ENCODE results near the gene ANO8. TPM values are rescaled to one million over a fixed set of nuclear protein-coding genes. Genes with fewer than 3 reads are reported as not detected.
"Not testable (repeated sequence)": the region's sequence is repeated elsewhere in the genome, so short reads cannot be mapped to it uniquely, and the experiment has no call there.

ANO8 gene
- total and polyA plus RNA-seq, 2 donors (not counting 1 experiment from before 2014, with no cell fraction given): 3.0 to 5.2 TPM

GRCh38 chr19:17363852-17364605 is 29.4 kb upstream of the ANO8 start:
- H3K4me3 ChIP-seq (ENCODE audit: control extremely low read depth in 1 of 5, extremely low read depth in 1 of 5, insufficient read depth in 1 of 5, low read depth in 2 of 5, low read length in 4 of 5); H3K4me1 Mint-ChIP-seq; ATAC-seq (ENCODE audit: low read depth); H3K27ac ChIP-seq (ENCODE audit: low read length in 2 of 2); H2AFZ ChIP-seq (ENCODE audit: insufficient read depth, low read depth, low read length, poor library complexity, severe bottlenecking); H3K9me3 ChIP-seq (ENCODE audit: control extremely low read depth in 1 of 3, control insufficient read depth in 2 of 3, insufficient read depth in 1 of 3, low read length in 2 of 3); H4K20me1 ChIP-seq (ENCODE audit: control insufficient read depth, insufficient read depth, low read length, poor library complexity, severe bottlenecking); H3K9ac ChIP-seq (ENCODE audit: low read length); H3K27ac Mint-ChIP-seq; H3K4me1 ChIP-seq (ENCODE audit: control insufficient read depth in 2 of 2, insufficient read depth in 2 of 2, low read length in 2 of 2); H3K4me3 Mint-ChIP-seq; H3K79me2 ChIP-seq (ENCODE audit: control insufficient read depth, insufficient read depth, low read length); intact Hi-C loops (cut with micrococcal nuclease); H3K4me2 ChIP-seq (replicated peaks; ENCODE audit: low read depth, low read length, poor library complexity, severe bottlenecking); H3K9me3 Mint-ChIP-seq (ENCODE audit: insufficient read depth); H3K36me3 ChIP-seq (replicated peaks in 1 of 2; ENCODE audit: control extremely low read depth in 1 of 2, control insufficient read depth in 1 of 2, extremely low read depth in 1 of 2, insufficient read depth in 2 of 2, low read length in 1 of 2); DNase-seq: not testable (repeated sequence)
- peaks cover 0 to 32% (median 14%) of the 10 kb centered on the region in 4 experiments for H3K27me3 ChIP-seq (replicated peaks in 1 of 4; ENCODE audit: control extremely low read depth in 1 of 4, control insufficient read depth in 3 of 4, insufficient read depth in 4 of 4, low read length in 3 of 4)
- peaks cover 36% of the 10 kb centered on the region for H3K27me3 Mint-ChIP-seq
- CTCF ChIA-PET: interaction anchor here (1.0 to 1.8 kb wide), 2 partner anchors 18 to 90 kb away, joined by 3 to 5 read pairs; no protein-coding TSS in a partner anchor
- WGBS (ENCODE audit: insufficient coverage): 99% methylated on average over 8 of the region's 20 CpGs
- POLR2A ChIA-PET: interaction anchor here (0.6 kb wide), 1 partner anchor 9 kb away, joined by 8 read pairs; no protein-coding TSS in a partner anchor

DNA sequence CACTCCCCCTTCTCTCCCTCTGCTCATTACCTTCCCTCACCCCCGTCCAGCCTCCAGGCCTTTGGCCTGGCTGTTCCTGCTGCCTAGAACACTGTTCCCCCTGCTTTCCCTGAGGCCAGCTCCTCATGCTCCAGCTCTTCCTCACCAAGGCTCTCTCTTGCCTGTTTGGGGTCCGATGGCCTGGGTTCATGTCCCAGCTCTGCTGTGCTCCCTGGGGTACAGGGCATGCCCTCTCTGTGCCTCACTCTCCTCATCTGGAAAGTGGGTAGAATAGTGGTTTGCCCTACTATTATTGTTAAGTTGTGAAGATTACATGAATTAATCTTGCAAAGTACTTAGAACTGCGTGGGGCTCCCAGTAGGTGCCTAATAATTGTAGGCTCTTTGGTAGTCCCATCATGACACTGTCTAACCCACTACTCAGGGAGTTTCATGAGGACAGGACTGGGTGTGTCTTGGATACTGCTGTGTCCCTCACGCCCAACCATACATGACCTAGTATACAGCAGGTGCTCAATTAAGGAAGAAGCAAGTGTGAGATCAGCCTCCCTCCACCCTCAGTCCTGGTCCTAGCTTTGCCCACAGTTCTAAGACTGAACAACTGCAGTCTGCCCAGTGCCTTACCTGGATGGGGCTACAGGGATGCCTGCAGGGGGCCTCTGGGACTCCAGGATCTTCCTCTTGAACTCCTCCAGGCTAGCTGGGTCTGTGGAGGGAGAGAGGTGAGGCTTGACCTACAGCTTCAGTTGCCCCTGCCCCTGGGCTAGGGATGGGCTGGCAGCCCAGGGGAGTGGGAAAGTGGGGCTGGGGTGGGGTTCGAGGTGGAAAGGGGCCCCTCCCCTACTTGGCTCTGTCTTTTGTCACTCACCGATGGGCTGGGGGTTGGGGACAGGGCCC is 25.5 kb upstream of the ANO8 start:
- CTCF ChIA-PET: interaction anchor here (1.5 kb wide), 1 partner anchor 26 kb away, joined by 3 read pairs; no protein-coding TSS in a partner anchor
- POLR2A ChIA-PET: no interaction called here
- H3K4me2 ChIP-seq (replicated peaks; ENCODE audit: low read depth, low read length, poor library complexity, severe bottlenecking): no peak overlapping the region
- no peaks in the 10 kb centered on the region for H4K20me1 ChIP-seq (ENCODE audit: control insufficient read depth, insufficient read depth, low read length, poor library complexity, severe bottlenecking)
- no peak for DNase-seq
- H3K9ac ChIP-seq (ENCODE audit: low read length): no peak overlapping the region
- intact Hi-C loops (cut with micrococcal nuclease): no loop called here
- Mint-ChIP-seq H3K4me3 (no peak overlapping the region), H3K9me3 (ENCODE audit: insufficient read depth) (no peaks in the 10 kb centered on the region), H3K4me1 (no peaks in the 10 kb centered on the region), H3K27ac (no peak overlapping the region), H3K27me3 (peaks cover 25% of the 10 kb centered on the region)
- no peaks in the 10 kb centered on the region for H3K36me3 ChIP-seq (replicated peaks in 1 of 2; ENCODE audit: control extremely low read depth in 1 of 2, control insufficient read depth in 1 of 2, extremely low read depth in 1 of 2, insufficient read depth in 2 of 2, low read length in 1 of 2)
- H3K4me1 ChIP-seq (ENCODE audit: control insufficient read depth in 2 of 2, insufficient read depth in 2 of 2, low read length in 2 of 2): no peaks in the 10 kb centered on the region
- TF ChIP-seq EZH2 (IDR thresholded peaks at IDR 0.05; ENCODE audit: borderline replicate concordance, insufficient read depth, low read depth, low read length, poor library complexity, severe bottlenecking) (no peak), CTCF (IDR thresholded peaks at IDR 0.05) (no peak)
- no peak for ATAC-seq (ENCODE audit: low read depth)
- H3K9me3 ChIP-seq (ENCODE audit: control extremely low read depth in 1 of 3, control insufficient read depth in 2 of 3, insufficient read depth in 1 of 3, low read length in 2 of 3): no peaks in the 10 kb centered on the region
- peaks cover 0 to 12% (median 4%) of the 10 kb centered on the region in 4 experiments for H3K27me3 ChIP-seq (replicated peaks in 1 of 4; ENCODE audit: control extremely low read depth in 1 of 4, control insufficient read depth in 3 of 4, insufficient read depth in 4 of 4, low read length in 3 of 4)
- no peaks in the 10 kb centered on the region for H3K79me2 ChIP-seq (ENCODE audit: control insufficient read depth, insufficient read depth, low read length)
- WGBS (ENCODE audit: insufficient coverage): 92% methylated on average over 3 of the region's 6 CpGs
- no peak overlapping the region for H3K27ac ChIP-seq (ENCODE audit: low read length in 2 of 2)
- no peak overlapping the region for H3K4me3 ChIP-seq (ENCODE audit: control extremely low read depth in 1 of 5, extremely low read depth in 1 of 5, insufficient read depth in 1 of 5, low read depth in 2 of 5, low read length in 4 of 5)
- no peak overlapping the region for H2AFZ ChIP-seq (ENCODE audit: insufficient read depth, low read depth, low read length, poor library complexity, severe bottlenecking)

All from B cell (primary cell).